Heart right ventricle (tissue), 16 donors: ENCODE data around the gene PHOSPHO1. TPM values are rescaled to one million over a fixed set of nuclear protein-coding genes. Genes with fewer than 3 reads are reported as not detected.
A peak's percentile ranks its signal among the peaks of the same experiment; 100 is the strongest.

Source experiments
- ATAC-seq, 8 donors: fragments of 200-7000 bp; cut with Tn5 transposase; one replicate each; pipeline ENCODE4 v1.9.1; 2020; ENCODE audit warnings: mild to moderate bottlenecking in 8 of 8, moderate library complexity in 8 of 8, moderate number of reproducible peaks in 1 of 8
- DNase-seq, 2 donors: peaks; one replicate each; pipeline ENCODE4 v3.0.0-alpha.2; 2020
- H3K27ac ChIP-seq, 10 donors: fragments of 200-600 bp; sonication (generic) in 2 of 10; one replicate each; pipeline versions ENCODE4 v1.5.0 to v1.8.0; 2020 to 2022; ENCODE audit warnings: mild to moderate bottlenecking in 3 of 10
- H3K27me3 ChIP-seq, 7 donors: fragments of 200-600 bp; one replicate each; pipeline ENCODE4 v1.8.0; 2021 to 2022; ENCODE audit warnings: mild to moderate bottlenecking in 2 of 7
- H3K36me3 ChIP-seq, 9 donors: fragments of 200-600 bp; sonication (generic) in 1 of 9; one replicate each; pipeline versions ENCODE4 v1.5.0 to v1.8.0; 2020 to 2022; ENCODE audit warnings: mild to moderate bottlenecking in 2 of 9
- H3K4me1 ChIP-seq, 9 donors: fragments of 200-600 bp; sonication (generic) in 1 of 9; one replicate each; pipeline versions ENCODE4 v1.5.0 to v1.8.0; 2020 to 2022; ENCODE audit warnings: mild to moderate bottlenecking in 4 of 9
- H3K4me3 ChIP-seq, 10 donors: fragments of 200-600 bp; sonication (generic) in 2 of 10; one replicate each; pipeline versions ENCODE4 v1.5.0 to v1.8.0; 2020 to 2022; ENCODE audit warnings: mild to moderate bottlenecking in 7 of 10, moderate library complexity in 2 of 10
- H3K9me3 ChIP-seq, 11 donors: fragments of 200-600 bp in 10 of 11; sonication (generic) in 2 of 11; one replicate each; pipeline versions ENCODE4 v1.5.0 to v1.8.0; 2013 to 2022; ENCODE audit warnings: mild to moderate bottlenecking in 2 of 11, control low read depth in 1 of 11, moderate library complexity in 1 of 11
- WGBS, 2 donors: extraction: QIAGEN DNeasy Blood & Tissue Kit; methylation state at CpG; one replicate each; pipeline ENCODE4 v1.1.7; 2013; ENCODE audit warnings: inconsistent platforms in 1 of 2; 5-methylcytosine and 5-hydroxymethylcytosine counted together
- intact Hi-C, 10 donors: fragments of 100-400 bp; cut with DNase I; formaldehyde crosslinking; loops; one replicate each; pipeline versions ENCODE4 v1.11.1 to v1.14.2; 2022
- polyA plus RNA-seq, 2 donors: library from polyadenylated mRNA; stranded (reverse); fragments of 200-250 nt; gene quantifications; one replicate each; pipeline ENCODE4 v1.2.3, GENCODE V29; 2013
- total RNA-seq, 10 donors: library from RNA; stranded (reverse); fragmentation: NEBNext Ultra II Directional in 3 of 10; extraction: Animal tissue kit (Norgen Biotek cat#: 25700) in 3 of 10; gene quantifications; one replicate each; pipeline versions ENCODE4 v1.2.1 to v1.2.4, GENCODE V29; 2021 to 2023
- TF ChIP-seq, protein P1 (sequence below), 9 donors: fragments of 200-600 bp; sonication (generic) in 2 of 9; IDR thresholded peaks; one replicate each; pipeline versions ENCODE4 v1.5.0 to v1.8.0; 2021 to 2022; ENCODE audit warnings: antibody characterized with exemption in 9 of 9, mild to moderate bottlenecking in 5 of 9, moderate library complexity in 1 of 9
- donor health status: Arrhythmogenic right ventricular cardiomyopathy.
- donor health status: ischemic (EF 13 %, LVEDD 7.1; RV severe dilation, severe dysfunction).
- donor health status: healthy with polysubstance abuse.
- donor health status: DM: no; HTN: yes; CAD: no.
- donor health status: DM: no; HTN: no; CAD: no.
- donor health status: ischemic (EF 25% LVEDD 6.9; RV normal size, moderate dysfunction).
- donor health status: ischemic (EF 25% LVEDD 5.7; RV mildly dilated, moderate dysfunction).
- donor health status: healthy.
- donor health status: DM: yes; HTN: yes; CAD: no.
- donor health status: Ischemic cardiomyopathy.
- donor health status: ischemic (EF 35%, LVEDD 5.7; RV mildly dilated, moderate dysfunction).
- donor health status: nonischemic (EF 11% LVEDD 7.7; RV severe dilation, severe dysfunction).
- donor health status: DM: yes; HTN: yes; CAD: no.
- donor health status: PGD.
- donor health status: ischemic (EF 29% LVEDD 5.4; RV normal size, mild dysfunction).
- donor health status: nonischemic (EF 23%, LVEDD 6.1; RV moderate dilation, normal function).

PHOSPHO1 gene
- total and polyA plus RNA-seq, 12 donors = 0.14 to 1.9 (median 0.52) TPM

DNA sequence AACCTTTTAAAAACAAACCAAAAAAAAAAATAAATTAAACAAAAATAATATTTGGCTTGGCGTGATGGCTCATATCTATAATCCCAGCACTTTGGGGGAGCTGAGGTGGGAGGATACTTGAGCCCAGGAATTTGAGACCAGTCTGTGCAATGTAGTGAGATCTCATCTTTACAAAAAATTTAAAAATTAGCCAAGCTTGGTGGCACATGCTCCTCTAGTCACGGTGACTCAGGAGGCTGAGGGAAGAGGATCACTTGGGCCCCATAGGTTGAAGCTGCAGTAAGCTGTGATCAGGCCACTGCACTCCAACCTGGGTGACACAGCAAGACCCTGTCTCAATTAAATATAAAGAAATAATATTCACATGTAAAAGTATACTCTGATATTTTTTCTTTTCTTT lies 32.4 kb downstream of the PHOSPHO1 start:
- H3K9me3 ChIP-seq = no peaks in the 10 kb centered on the region
- ATAC-seq = no peak
- no peaks in the 10 kb centered on the region for H3K36me3 ChIP-seq
- peaks cover 0 to 27% (median 6%) of the 10 kb centered on the region in 9 donors for H3K4me1 ChIP-seq
- no peak for DNase-seq
- WGBS, 2 donors = 88 to 90% methylated on average over 2 of the region's 2 CpGs
- H3K4me3 ChIP-seq = no peak overlapping the region
- no peak overlapping the region for H3K27ac ChIP-seq
- intact Hi-C loops = no loop called here
- no peaks in the 10 kb centered on the region for H3K27me3 ChIP-seq
- TF ChIP-seq, protein P1, sequence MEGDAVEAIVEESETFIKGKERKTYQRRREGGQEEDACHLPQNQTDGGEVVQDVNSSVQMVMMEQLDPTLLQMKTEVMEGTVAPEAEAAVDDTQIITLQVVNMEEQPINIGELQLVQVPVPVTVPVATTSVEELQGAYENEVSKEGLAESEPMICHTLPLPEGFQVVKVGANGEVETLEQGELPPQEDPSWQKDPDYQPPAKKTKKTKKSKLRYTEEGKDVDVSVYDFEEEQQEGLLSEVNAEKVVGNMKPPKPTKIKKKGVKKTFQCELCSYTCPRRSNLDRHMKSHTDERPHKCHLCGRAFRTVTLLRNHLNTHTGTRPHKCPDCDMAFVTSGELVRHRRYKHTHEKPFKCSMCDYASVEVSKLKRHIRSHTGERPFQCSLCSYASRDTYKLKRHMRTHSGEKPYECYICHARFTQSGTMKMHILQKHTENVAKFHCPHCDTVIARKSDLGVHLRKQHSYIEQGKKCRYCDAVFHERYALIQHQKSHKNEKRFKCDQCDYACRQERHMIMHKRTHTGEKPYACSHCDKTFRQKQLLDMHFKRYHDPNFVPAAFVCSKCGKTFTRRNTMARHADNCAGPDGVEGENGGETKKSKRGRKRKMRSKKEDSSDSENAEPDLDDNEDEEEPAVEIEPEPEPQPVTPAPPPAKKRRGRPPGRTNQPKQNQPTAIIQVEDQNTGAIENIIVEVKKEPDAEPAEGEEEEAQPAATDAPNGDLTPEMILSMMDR (IDR thresholded peaks at IDR 0.05) = no peak

DNA sequence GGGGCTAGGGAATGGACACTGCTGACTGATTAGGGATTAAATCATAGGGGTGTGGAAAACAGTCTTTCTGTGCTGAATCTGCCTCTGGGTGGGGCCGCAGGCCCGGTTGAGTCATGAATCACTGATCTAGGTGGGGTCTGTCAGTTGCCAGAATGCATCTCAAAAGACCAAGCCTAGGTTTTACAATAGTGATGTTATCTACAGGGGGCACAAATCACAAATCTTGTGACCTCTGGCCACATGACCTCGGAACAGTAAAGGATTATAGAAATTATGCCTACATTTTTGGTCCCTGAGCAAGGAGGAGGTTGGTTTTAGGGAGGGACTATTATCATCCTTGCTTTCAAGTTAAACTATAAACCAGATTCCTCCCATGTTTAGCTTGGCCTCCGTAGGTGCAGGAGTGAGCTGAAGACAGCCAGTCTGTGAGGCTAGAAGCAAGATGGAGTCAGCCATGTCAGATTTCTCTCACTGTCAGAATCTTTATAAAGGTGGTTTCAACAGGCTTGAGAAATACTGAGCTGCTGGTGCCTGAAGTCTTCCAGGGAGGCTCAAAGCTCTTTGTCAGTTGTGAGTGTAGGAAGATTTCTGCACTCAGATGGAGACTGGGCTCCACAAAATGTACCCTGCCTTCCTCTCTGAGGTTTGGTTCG lies 33.1 kb downstream of the PHOSPHO1 start:
- intact Hi-C loops = no loop called here
- Histone ChIP-seq H3K27me3 (no peaks in the 10 kb centered on the region), H3K4me3 (no peak overlapping the region), H3K4me1 (peaks cover 0 to 28% (median 6%) of the 10 kb centered on the region in 9 donors), H3K36me3 (no peaks in the 10 kb centered on the region), H3K9me3 (no peaks in the 10 kb centered on the region), H3K27ac (peak overlapping the region in 1 of 10 donors; percentile 28)
- no peak for DNase-seq
- ATAC-seq = no peak
- TF ChIP-seq, protein P1 (IDR thresholded peaks at IDR 0.05) = no peak
- WGBS, 2 donors = 51 to 61% methylated on average over 5 of the region's 5 CpGs

DNA sequence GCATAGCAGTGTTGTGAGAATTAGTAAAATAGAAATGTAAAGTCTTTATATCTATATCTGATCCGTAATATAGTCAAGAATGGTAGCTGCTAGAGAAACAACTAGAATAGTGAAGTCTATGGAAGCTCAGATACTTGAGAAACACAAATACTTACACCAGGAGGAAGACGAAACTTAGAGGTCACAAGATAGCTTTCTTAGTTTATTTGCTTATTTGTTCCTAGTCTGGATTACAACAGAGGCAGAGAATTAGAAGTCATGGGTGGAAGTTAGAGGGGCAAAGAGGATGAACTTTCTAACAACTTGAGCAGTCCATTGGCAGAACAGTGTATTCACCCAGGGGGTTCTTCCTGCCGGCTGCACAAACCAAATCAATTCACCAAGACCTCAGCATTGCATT lies 34.1 kb downstream of the PHOSPHO1 start:
- H3K4me1 ChIP-seq = peaks cover 0 to 22% (median 7%) of the 10 kb centered on the region in 9 donors
- no peaks in the 10 kb centered on the region for H3K9me3 ChIP-seq
- H3K4me3 ChIP-seq = no peak overlapping the region
- no peaks in the 10 kb centered on the region for H3K27me3 ChIP-seq
- DNase-seq (no peak), ATAC-seq (no peak)
- TF ChIP-seq, protein P1 (IDR thresholded peaks at IDR 0.05) = no peak
- no peak overlapping the region for H3K27ac ChIP-seq
- intact Hi-C loops = no loop called here
- no peaks in the 10 kb centered on the region for H3K36me3 ChIP-seq
- 85 to 94% methylated on average over 3 of the region's 3 CpGs for WGBS, 2 donors

DNA sequence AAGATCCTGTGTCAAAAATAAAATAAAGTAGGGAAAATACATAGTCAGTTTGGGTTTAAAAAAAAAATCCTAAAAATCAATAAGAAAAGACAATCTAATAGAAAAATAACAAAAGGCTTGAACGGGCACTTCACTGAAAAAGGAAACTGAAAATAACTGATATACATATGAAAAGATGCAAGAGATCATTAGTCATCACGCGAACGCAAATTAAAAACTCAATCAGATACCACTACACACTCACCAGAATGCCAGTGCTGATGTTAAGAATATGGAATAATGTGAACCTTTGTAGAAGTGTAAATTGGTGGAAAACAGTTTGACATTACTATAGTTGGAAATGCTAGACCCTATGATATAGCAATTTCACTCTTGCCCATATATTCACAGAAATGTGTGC lies 34.8 kb downstream of the PHOSPHO1 start:
- H3K9me3 ChIP-seq = no peaks in the 10 kb centered on the region
- WGBS, 2 donors = 88 to 89% methylated on average over 4 of the region's 4 CpGs

More for the DNA sequence above, 34.8 kb downstream of the PHOSPHO1 start:
- intact Hi-C loops = no loop called here
- TF ChIP-seq, protein P1 (IDR thresholded peaks at IDR 0.05) = no peak
- peaks cover 0 to 24% (median 10%) of the 10 kb centered on the region in 9 donors for H3K4me1 ChIP-seq
- no peaks in the 10 kb centered on the region for H3K27me3 ChIP-seq
- ATAC-seq (no peak), DNase-seq (no peak)
- H3K36me3 ChIP-seq = no peaks in the 10 kb centered on the region
- no peak overlapping the region for H3K4me3 ChIP-seq
- no peak overlapping the region for H3K27ac ChIP-seq
